ENCODE data around the gene C6orf163.

DNA sequence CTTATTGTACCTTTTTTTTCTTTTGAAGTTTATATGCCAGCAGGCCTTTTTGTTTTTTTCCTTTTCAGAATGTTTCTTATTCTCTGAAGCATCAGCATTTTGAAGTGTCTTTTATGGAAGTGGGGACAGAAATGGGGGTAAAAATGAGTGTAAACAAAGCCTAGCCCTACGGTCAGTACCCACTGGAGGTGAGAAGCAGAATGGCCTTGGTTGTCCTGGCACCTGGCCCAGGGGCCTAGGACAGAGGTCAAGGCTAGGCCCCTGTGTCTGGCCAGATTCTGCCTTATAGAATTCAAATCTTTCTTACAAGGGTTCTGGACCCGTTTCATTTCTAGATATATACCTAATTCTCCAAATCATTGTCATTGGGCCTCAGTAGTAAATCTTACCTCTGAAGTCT lies 3.5 kb upstream of the C6orf163 start:
- no peak for TF ChIP-seq EZH2 (IDR thresholded peaks at IDR 0.05; ENCODE audit: borderline replicate concordance, insufficient read depth, low read depth, low read length, poor library complexity, severe bottlenecking)
- TF ChIP-seq, protein P1, sequence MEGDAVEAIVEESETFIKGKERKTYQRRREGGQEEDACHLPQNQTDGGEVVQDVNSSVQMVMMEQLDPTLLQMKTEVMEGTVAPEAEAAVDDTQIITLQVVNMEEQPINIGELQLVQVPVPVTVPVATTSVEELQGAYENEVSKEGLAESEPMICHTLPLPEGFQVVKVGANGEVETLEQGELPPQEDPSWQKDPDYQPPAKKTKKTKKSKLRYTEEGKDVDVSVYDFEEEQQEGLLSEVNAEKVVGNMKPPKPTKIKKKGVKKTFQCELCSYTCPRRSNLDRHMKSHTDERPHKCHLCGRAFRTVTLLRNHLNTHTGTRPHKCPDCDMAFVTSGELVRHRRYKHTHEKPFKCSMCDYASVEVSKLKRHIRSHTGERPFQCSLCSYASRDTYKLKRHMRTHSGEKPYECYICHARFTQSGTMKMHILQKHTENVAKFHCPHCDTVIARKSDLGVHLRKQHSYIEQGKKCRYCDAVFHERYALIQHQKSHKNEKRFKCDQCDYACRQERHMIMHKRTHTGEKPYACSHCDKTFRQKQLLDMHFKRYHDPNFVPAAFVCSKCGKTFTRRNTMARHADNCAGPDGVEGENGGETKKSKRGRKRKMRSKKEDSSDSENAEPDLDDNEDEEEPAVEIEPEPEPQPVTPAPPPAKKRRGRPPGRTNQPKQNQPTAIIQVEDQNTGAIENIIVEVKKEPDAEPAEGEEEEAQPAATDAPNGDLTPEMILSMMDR (IDR thresholded peaks at IDR 0.05): no peak

Measured in B cell (primary cell).